Measurements from ENCODE around the gene TMEM209. TPM values are rescaled to one million over a fixed set of nuclear protein-coding genes. Genes with fewer than 3 reads are reported as not detected.
"Not testable (repeated sequence)": the region's sequence is repeated elsewhere in the genome, so short reads cannot be mapped to it uniquely, and the experiment has no call there.

TMEM209 gene
- total RNA-seq: 4.6 and 10.4 TPM in 2 replicates

GRCh38 chr7:130205084-130205947, at the start of gene TMEM209:
TSS of gene TMEM209 (minus strand) at chr7:130205406. CDS start at chr7:130205375, 31 bp downstream.
- DNase-seq: peak; percentile 98

DNA sequence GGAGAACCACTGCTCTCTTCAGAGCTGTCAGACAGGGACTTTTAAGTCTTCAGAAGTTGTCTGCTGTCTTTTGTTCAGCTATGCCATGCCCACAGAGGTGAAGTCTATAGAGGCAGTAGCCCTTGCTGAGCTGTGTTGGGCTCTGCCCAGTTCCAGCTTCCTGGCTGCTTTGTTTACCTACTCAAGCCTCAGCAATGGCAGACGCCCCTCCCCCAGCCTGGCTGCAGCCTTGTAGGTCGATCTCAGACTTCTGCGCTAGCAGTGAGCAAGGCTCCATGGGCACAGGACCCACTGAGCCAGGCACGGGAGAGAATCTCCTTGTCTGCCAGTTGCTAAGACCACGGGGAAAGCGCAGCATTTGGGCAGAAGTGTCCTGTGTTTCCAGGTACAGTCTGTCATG, 49.3 kb upstream of the TMEM209 start:
- no peak for DNase-seq

- DNase-seq: not testable (repeated sequence)
These were observed 44.4 kb upstream of the TMEM209 start for GRCh38 chr7:130249626-130250025.

DNA sequence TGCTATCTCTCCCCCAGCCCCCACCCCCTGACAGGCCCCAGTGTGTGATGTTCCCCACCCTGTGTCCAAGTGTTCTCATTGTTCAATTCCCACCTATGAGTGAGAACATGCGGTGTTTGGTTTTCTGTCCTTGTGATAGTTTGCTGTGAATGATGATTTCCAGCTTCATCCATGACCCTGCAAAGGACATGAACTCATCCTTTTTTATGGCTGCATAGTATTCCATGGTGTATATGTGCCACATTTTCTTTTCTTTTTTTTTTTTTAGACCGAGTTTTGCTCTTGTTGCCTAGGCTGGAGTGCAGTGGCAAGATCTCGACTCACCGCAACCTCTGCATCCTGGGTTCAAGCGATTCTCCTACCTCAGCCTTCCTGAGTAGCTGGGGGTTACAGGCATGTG, 43.6 kb upstream of the TMEM209 start:
- not testable (repeated sequence) for DNase-seq

- not testable (repeated sequence) for DNase-seq
These were observed 41.3 kb upstream of the TMEM209 start for GRCh38 chr7:130246491-130246890.

- DNase-seq: not testable (repeated sequence)
These were observed 38.3 kb upstream of the TMEM209 start for GRCh38 chr7:130243486-130243885.

DNA sequence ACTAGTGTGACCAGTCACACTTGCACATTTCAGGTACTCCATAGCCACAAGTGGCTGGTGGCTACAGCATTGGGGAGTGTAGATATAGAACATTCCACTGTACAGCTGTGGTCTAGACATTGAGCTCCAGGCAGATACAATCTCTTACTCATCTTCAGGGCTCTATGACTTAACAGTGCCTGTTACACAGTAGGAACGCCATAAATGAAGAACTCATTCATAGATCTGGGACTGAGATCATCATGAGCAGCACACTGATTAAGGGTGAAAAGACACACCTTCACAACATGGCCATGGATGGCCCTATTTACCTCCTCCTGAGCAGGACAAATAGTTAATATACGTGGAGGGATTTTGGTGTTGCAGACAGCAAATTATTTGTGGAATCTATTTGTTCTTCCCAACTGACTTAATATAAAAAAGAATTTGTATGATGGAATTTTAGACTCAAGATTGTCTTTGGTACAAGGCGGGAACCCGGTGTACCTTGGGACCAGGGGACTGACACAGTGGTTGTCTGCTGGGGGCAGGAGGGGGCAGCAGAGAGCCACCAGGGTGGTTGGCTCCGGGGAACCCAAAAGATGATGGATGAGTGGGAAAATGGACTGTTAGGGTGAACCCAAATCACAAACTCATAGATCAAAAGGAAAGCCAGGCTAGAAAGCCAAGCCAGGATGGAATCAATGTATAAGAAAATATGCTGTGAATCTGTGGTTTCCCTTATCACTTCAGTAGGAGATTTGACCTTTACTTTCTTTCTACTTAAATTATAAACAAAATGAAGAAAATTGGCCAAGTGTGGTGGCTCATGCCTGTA, 37.2 kb upstream of the TMEM209 start:
- peak; percentile 60 for DNase-seq

DNA sequence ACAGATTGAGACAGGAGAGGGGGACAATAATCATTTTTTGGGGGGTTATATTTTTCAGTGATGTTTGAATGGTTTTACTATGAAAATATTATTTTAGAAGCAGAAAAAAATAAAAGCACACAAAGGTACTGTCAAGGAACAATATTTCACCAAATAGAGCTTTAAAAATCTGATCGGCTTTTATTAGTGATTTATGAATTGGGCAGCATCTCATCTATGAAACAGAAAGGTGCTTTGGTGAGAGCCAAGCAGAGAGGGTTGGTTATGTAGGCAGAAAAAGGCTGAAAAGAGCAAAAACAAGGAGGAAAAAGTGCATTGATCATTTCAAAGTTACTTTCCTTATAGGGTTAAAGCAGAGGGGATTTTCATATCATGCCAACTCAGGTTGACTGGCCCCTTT, 35.0 kb upstream of the TMEM209 start:
- no peak for DNase-seq

DNA sequence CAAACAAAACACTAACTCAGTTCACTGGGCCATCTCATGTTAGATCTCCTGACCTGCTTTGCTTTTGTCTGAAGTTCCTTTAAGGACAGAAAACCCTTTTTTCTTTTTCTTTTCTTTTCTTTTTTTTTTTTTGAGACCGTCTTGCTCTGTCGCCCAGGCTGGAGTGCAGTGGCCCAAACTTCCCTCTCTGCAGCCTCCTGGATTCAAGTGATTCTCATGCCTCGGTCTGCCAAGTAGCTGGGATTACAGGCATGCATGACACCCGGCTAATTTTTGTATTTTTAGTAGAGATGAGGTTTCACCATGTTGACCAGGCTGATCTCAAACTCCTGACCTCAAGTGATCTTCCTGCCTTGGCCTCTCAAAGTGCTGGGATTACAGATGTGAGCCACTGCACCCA, 31.2 kb upstream of the TMEM209 start:
- DNase-seq: not testable (repeated sequence)

DNA sequence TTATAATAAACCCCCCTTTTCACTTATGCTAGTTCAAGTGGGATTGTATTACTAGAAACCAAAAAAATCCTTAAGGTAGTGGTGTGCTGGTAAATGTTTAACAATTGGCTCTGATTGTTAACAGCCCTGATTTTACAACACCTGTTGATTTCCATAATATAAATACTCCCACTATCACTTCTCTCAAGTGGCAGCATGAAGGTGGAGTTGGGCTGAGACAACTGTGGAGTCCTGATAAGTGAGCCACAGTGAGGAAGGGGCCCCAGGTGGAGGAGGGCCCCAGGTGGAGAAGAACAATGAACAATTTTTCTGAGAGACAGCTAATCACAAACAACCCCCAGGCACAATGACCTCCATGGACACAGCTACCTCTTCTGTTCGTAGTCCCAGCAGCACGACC, 28.9 kb upstream of the TMEM209 start:
- no peak for DNase-seq

- no peak for DNase-seq
These were observed 27.0 kb upstream of the TMEM209 start for GRCh38 chr7:130232209-130232608.

- no peak for DNase-seq
These were observed 26.6 kb upstream of the TMEM209 start for GRCh38 chr7:130231792-130232191.

GRCh38 chr7:130229981-130230380, 24.8 kb upstream of the TMEM209 start:
- not testable (repeated sequence) for DNase-seq

DNA sequence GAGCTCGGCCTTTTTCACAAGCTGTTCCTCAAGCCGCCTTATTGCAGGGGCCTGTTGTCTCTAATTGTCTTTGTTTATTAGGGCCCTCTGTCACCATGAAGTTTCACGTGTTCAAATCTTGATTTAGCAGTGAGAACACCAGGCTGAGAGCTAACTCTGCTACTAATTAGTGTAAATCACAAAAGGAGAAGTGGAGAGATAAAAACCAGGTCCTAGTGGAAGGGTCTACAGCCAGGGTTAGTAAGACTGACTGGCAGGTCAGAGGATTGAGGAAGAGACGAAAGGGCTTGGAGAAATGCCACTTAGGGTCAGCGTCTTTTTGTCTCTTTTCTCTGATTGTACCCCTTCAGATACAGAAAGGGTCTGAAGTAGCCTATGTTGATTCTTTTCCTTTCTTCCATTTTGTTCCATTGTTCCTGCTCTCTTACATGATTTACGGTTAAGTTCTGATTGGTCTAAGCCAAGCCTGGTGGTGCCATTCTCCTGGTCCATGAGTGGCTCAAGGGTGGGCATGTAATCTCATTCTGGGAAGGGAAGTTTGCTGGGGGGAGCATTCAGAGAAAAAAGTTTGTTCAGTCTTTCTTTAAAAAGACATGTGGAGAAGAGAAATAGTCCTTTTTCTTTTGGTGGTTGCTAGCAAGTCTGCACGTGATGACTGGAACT, 23.8 kb upstream of the TMEM209 start:
- no peak for DNase-seq

- no peak for DNase-seq
These were observed 22.8 kb upstream of the TMEM209 start for GRCh38 chr7:130227883-130228575.

DNA sequence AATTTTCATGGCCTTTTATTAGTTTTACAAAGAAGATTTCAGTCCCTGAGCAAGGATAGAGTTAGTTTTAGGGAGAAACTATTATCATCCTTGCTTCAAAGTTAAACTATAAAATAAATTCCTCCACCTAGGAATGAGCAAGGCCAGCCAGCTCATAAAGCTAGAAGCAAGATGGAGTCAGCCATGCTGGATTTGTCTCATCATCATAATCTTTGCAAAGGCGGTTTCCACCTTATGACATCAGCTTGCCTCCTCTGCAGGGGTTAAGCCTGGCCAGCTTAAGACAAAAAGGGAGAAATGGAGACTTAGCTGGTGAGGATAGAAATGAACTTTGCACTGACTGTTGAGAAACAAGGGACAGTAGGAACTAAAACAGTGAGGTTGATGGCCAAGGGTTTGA, 21.1 kb upstream of the TMEM209 start:
- DNase-seq: no peak

- not testable (repeated sequence) for DNase-seq
These were observed 19.7 kb upstream of the TMEM209 start for GRCh38 chr7:130224923-130225322.

DNA sequence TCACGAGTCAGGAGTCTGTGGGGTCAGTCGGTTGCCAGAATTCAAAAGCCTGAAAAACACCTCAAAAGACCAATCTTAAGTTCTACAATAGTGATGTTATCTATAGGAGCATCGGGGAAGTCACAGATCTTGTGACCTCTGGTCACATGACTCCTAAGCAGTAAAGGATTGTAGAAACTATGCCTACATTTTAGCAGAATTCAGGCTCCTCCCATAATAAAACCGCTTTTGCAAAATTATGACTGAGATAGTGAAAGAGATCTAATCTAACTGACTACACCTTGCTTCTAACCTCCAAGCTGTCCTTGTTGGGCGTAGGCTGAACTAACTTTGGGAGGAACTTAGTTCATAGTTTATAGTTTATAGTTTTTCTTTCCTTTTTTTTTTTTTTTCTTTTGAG, 19.0 kb upstream of the TMEM209 start:
- DNase-seq: no peak

- no peak for DNase-seq
These were observed 18.4 kb upstream of the TMEM209 start for GRCh38 chr7:130223646-130224045.

DNA sequence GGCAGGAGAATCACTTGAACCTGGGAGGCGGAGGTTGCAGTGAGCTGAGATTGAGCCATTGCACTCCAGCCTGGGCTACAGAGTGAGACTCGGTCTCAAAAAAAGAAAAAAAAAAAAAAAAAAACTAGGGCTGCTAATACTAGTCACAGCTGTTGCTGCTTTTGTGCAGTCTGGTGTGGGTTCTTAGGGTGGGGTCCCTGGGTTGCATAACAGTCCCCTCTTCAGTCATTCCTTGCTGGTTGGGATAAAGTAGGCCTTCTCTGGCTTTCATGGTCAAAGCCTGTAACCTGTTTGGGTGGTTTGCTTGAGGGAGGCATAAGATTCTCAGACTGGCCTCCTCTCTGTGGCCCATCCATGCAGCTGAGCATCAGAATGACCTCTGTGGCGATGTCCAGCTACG, 16.5 kb upstream of the TMEM209 start:
- no peak for DNase-seq

- no peak for DNase-seq
These were observed 14.7 kb upstream of the TMEM209 start for GRCh38 chr7:130219871-130220270.

- no peak for DNase-seq
These were observed 13.8 kb upstream of the TMEM209 start for GRCh38 chr7:130218806-130219620.

Data from dermis blood vessel endothelial cell (primary cell).